LNCaP clone FGC (cell line): ENCODE data around the gene SH3TC2.

Experiments
- DNase-seq: peaks from one replicate; pipeline ENCODE4 v3.0.0-alpha.2; 2011; ENCODE audit warnings: low read depth
- H3K4me3 ChIP-seq: 2 replicates; pipeline ENCODE4 v1.5.1; 2011; ENCODE audit warnings: mild to moderate bottlenecking, low read depth, low read length, control low read depth
- TF ChIP-seq, protein P1 (sequence below): IDR thresholded peaks from 2 replicates; pipeline ENCODE4 v1.5.1; 2012; ENCODE audit warnings: mild to moderate bottlenecking; ENCODE audit not compliant: control insufficient read depth, insufficient read depth; ENCODE audit errors: extremely low read depth

The SH3TC2 gene

DNA sequence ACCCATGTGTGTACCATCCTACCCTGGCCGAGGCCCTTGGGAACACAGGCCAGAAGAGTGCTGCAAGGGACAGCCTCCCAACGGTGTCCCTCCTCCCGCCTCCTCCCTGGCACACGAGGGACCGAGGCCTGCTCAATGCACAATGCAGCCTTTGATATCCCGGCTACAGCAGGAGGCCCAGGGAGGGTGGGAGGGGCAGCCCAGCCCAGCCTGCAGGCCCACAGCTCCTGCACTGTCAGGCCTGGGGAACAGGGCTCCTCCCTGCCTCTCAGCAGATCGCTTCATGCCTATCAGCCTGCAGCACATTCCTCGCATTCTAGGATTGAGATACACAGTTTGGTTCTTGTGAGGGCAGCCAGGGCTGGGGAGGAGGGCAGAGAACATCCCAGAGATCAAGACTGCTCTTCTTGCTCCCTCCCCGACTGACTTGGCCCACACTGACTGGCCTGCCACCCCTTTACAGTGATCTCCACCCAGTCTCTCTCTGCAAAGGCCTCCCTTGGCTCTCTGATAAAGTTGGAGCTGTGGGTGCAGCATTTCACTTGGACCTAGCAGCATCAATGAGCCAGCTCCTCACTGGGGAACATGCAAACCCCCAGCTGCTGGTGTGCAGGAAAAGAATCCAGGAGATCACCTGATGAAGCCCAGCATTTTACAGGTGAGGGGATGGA lies at the start of gene SH3TC2:
TSS of gene SH3TC2 (minus strand) at position 46 of the 671 bp plus-strand sequence. CDS start at position 6, 40 bp downstream.
- DNase-seq = no peak
- TF ChIP-seq, protein P1, sequence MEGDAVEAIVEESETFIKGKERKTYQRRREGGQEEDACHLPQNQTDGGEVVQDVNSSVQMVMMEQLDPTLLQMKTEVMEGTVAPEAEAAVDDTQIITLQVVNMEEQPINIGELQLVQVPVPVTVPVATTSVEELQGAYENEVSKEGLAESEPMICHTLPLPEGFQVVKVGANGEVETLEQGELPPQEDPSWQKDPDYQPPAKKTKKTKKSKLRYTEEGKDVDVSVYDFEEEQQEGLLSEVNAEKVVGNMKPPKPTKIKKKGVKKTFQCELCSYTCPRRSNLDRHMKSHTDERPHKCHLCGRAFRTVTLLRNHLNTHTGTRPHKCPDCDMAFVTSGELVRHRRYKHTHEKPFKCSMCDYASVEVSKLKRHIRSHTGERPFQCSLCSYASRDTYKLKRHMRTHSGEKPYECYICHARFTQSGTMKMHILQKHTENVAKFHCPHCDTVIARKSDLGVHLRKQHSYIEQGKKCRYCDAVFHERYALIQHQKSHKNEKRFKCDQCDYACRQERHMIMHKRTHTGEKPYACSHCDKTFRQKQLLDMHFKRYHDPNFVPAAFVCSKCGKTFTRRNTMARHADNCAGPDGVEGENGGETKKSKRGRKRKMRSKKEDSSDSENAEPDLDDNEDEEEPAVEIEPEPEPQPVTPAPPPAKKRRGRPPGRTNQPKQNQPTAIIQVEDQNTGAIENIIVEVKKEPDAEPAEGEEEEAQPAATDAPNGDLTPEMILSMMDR = no peak

DNA sequence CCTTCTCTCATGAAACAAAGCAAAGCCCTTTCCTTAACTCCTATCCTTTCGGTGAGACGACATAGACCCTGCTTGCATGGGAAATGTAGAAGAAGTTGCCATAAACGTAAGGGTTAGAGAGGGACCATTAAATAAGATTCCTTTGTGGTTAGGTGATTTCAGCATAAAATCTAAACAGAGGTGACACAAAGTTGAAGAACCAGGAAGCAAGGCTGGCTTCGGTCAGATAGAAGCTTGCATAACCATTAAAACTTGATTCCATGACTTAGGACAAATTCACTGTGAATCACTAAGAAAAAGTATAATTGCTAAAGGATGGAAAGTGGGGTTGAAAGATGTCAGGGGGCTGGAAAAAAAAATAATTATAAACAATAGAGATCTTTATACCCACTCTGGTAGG lies 47.5 kb upstream of the SH3TC2 start:
- no peak for DNase-seq
- H3K4me3 ChIP-seq = no peak overlapping the region
- TF ChIP-seq, protein P1 = no peak

More for the DNA sequence above, at the start of gene SH3TC2:
- H3K4me3 ChIP-seq = no peak within 1 kb of the TSS

DNA sequence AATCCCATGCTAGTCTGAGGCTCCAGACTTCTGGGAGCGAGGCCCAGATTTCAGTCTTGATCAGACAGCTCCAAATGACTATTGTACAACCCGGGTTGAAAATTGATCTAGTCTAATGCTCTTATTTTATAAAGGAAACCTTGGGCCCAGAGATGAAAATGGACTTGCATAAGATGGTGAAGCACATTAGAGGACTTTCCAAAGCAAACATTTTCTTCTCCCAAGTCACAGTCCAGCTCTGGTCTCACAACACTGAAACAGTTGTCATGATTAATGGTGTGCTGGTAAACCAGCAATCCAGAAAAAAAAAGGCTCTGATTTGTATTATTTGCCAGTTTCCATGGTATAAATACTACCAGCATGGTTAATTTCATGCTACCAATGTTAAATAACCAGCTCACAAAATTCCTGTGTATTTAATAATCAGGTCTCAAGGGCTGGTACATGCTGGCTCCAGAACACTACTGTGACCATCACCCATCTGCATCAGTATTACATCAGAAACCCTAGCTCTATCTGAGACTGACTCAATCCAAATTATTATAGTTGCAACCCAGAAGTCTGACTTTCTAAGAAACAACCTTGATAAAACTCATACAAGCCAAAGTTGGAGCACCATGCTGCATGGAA lies 45.9 kb upstream of the SH3TC2 start:
- H3K4me3 ChIP-seq = no peak overlapping the region
- TF ChIP-seq, protein P1 = no peak
- DNase-seq = no peak

DNA sequence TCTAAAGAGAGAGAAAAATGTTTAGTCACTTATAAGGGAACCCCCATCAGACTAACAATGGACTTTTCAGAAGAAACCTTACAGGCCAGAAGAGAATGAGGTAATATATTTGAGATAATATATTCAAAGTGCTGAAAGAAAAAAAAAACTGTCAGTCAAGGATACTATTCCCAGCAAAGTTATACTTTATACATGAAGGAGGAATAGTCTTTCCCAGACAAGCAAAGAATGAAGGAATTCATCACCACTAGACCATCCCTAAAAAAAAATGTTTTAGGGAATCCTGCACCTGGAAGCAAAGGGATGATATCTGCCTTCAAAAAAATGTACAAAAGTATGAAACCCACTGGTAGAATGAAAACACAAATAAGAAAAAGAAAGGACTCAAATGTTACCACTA lies 37.5 kb upstream of the SH3TC2 start:
- TF ChIP-seq, protein P1 = no peak
- no peak for DNase-seq

DNA sequence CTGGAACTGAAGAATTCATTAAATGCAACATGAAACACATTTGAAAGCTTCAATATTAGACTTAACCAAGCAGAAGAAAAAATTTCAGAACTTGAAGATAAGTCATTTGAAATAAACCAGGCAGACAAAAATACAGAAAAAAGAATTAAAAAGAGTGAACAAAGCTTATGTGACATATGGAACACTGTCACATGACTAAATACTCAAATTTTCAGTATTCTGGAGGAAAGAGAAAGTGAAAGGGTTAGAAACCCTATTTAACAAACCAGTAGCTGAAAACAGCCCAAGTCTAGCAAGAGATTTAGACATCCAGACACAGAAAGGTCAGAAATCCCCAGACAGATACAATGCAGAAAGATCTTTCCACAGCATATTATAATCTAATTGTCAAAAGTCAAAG lies 37.1 kb upstream of the SH3TC2 start:
- H3K4me3 ChIP-seq = no peak overlapping the region
- DNase-seq = no peak
- TF ChIP-seq, protein P1 = no peak

More for the DNA sequence above, 37.5 kb upstream of the SH3TC2 start:
- no peak overlapping the region for H3K4me3 ChIP-seq

DNA sequence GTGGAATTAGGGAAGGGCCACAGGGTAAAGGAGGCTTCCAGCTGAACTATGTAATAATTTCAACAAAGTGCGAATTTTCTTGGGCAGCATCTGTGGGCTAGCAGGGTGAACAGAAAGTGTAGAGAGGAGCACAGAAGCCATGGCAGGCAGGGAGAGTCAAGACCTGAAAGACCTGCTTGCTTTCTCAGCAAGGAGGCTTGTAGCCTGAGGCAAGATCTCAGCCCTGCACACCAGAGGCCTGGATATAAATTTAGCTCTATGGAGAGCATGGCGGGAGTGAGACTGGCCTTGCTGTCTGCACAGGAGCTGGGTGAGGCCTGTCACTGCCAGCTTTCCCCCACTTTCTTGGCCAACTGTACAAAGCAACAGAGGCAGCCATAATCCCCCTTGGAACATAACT lies 32.1 kb upstream of the SH3TC2 start:
- no peak overlapping the region for H3K4me3 ChIP-seq
- DNase-seq = no peak
- TF ChIP-seq, protein P1 = no peak
